RWPE2 (cell line): ENCODE measurements around the gene CACNA1D.

Source experiments
- ATAC-seq: fragments of 200-7000 bp; cut with Tn5 transposase; 3 replicates; pipeline ENCODE4 v1.9.1; 2021; ENCODE audit warnings: low read depth
- DNase-seq: peaks from one replicate; pipeline ENCODE4 v3.0.0-alpha.2; 2020; ENCODE audit warnings: low spot score
- H3K27ac ChIP-seq: fragments of 450-650 bp; 2 replicates; pipeline ENCODE4 v1.5.1; 2017; ENCODE audit warnings: mild to moderate bottlenecking; ENCODE audit not compliant: poor library complexity, severe bottlenecking
- H3K27me3 ChIP-seq: fragments of 250-450 bp; sonication (Bioruptor Pico); 2 replicates; pipeline ENCODE4 v1.5.1; 2021; ENCODE audit warnings: mild to moderate bottlenecking, moderate library complexity; ENCODE audit not compliant: insufficient read depth, poor library complexity, severe bottlenecking
- H3K36me3 ChIP-seq: fragments of 250-450 bp; sonication (Bioruptor Pico); 2 replicates; pipeline ENCODE4 v1.5.1; 2020; ENCODE audit warnings: low read depth, mild to moderate bottlenecking, moderate library complexity
- H3K4me1 ChIP-seq: fragments of 250-450 bp; sonication (Bioruptor Pico); 2 replicates; pipeline ENCODE4 v1.5.1; 2021; ENCODE audit warnings: mild to moderate bottlenecking, moderate library complexity; ENCODE audit not compliant: insufficient read depth, poor library complexity, severe bottlenecking
- H3K4me3 ChIP-seq: fragments of 250-450 bp; sonication (Bioruptor Pico); 2 replicates; pipeline ENCODE4 v1.5.1; 2021; ENCODE audit warnings: mild to moderate bottlenecking, moderate library complexity; ENCODE audit not compliant: severe bottlenecking
- H3K9me3 ChIP-seq: fragments of 250-450 bp; sonication (Bioruptor Pico); 2 replicates; pipeline ENCODE4 v1.5.1; 2021; ENCODE audit warnings: mild to moderate bottlenecking, moderate library complexity; ENCODE audit not compliant: severe bottlenecking
- CTCF ChIP-seq: fragments of 450-650 bp; IDR thresholded peaks from one replicate; pipeline ENCODE4 v1.5.1; 2017; ENCODE audit warnings: mild to moderate bottlenecking, moderate library complexity; ENCODE audit not compliant: poor library complexity, severe bottlenecking

The CACNA1D gene

DNA sequence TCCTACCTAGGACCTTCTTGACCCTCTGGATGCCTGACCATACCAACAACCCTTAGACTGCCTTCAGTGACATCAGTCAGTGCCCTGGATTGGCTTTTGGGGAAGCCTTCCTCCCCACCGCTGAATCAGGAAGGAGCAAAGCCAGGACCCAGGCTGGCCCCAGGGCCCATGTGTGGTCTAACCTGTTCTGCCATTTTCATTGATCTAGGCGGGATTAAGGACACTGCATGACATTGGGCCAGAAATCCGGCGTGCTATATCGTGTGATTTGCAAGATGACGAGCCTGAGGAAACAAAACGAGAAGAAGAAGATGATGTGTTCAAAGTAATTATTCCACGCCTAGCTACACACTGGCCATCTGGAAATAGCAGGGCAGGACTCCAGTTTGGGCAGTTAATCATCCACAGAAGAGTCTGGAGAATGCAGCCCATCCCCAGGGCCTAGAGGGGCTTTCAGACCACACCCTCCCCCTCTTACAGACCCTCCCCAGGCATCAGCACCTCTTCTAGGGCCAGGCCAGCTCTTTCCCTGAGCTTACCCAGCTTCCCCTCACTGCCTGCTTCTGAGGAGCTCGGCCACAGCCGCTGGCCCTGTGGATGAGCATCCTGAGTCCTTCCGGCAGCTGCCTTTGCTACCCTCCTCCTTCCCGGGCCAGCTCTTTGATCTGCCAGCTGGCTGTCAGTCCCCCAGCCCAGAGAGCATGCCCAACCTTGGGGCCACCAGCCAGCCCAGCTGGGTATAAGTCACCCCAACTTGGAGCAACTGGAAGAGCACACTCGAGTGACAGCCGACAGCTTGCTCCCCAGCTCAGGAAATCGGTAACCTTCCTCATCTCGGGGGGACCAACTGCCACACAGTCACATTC is 305.9 kb downstream of the CACNA1D start:
- H3K4me3 ChIP-seq: no peak overlapping the region
- no peaks in the 10 kb centered on the region for H3K4me1 ChIP-seq
- no peaks in the 10 kb centered on the region for H3K36me3 ChIP-seq
- H3K9me3 ChIP-seq: no peaks in the 10 kb centered on the region
- H3K27ac ChIP-seq: no peak overlapping the region
- DNase-seq (no peak), ATAC-seq (no peak)
- TF ChIP-seq CTCF: no peak
- no peaks in the 10 kb centered on the region for H3K27me3 ChIP-seq

DNA sequence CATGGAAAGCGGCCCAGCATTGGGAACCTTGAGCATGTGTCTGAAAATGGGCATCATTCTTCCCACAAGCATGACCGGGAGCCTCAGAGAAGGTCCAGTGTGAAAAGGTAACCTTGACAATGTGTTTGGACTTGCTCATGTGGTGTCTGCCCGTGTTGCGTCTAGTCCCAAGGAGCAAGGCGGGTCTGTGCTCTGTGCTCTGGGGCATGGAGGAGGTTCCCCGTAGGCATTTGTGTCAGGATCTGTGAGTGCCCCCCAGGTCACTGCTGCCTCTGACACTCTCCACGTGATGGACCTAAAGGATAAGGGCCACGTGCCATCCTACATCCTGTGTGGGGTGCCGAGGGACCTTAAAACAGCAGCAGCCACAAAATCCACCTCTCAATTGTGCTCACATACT is 306.9 kb downstream of the CACNA1D start:
- Histone ChIP-seq H3K27me3 (no peaks in the 10 kb centered on the region), H3K4me3 (no peak overlapping the region), H3K9me3 (no peaks in the 10 kb centered on the region), H3K27ac (no peak overlapping the region), H3K4me1 (no peaks in the 10 kb centered on the region), H3K36me3 (no peaks in the 10 kb centered on the region)
- TF ChIP-seq CTCF: no peak
- ATAC-seq (no peak), DNase-seq (no peak)

DNA sequence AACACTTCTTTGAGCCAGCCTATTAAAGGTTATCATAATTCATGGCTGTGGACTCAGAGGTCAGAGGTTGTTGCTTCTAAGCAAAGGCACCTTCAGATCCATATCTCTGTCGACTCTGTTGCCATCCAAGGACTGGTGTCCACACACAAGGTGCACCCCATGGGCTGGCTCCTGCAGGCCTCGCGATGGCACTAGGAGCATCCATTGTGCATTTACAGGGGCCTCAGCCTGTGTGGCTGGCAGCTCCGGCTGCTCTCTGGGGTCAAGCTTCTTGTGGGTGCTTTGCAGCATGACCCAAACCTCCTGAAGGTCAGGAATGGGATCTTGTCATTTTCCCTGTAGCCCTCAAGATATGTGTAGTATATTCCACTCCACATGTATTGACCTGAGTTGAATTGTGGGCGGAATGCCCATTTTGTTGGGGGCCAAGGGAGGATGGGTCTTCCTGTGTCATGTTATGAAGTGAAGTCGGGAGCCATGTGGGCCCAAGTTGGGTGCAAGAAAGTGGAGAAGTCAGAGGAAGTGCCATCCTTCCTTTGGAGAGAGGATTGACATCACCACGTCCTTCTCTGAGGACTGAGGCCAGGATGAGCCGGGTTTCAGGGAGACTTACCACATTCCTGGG is 308.0 kb downstream of the CACNA1D start:
- Histone ChIP-seq H3K4me3 (no peak overlapping the region), H3K4me1 (no peaks in the 10 kb centered on the region), H3K27ac (no peak overlapping the region), H3K36me3 (no peaks in the 10 kb centered on the region), H3K27me3 (no peaks in the 10 kb centered on the region), H3K9me3 (no peaks in the 10 kb centered on the region)
- no peak for DNase-seq
- ATAC-seq: no peak
- no peak for TF ChIP-seq CTCF

GRCh38 chr3:53803124-53803815 is 308.9 kb downstream of the CACNA1D start:
- Histone ChIP-seq H3K27me3 (no peaks in the 10 kb centered on the region), H3K4me1 (no peaks in the 10 kb centered on the region), H3K4me3 (no peak overlapping the region), H3K9me3 (no peaks in the 10 kb centered on the region), H3K36me3 (no peaks in the 10 kb centered on the region), H3K27ac (no peak overlapping the region)
- TF ChIP-seq CTCF: no peak
- no peak for ATAC-seq
- DNase-seq: no peak
